ENCODE results near the gene FRYL. TPM values are rescaled to one million over a fixed set of nuclear protein-coding genes. Genes with fewer than 3 reads are reported as not detected.
"Not testable (repeated sequence)": the region's sequence is repeated elsewhere in the genome, so short reads cannot be mapped to it uniquely, and the experiment has no call there.

The FRYL gene
- total and polyA plus RNA-seq, 3 experiments from 2014 or later, result 34.9 to 70.3 (median 69.3) TPM

GRCh38 chr4:48687313-48688051, 92.6 kb downstream of the FRYL start:
- no peak overlapping the region for H3K4me3 ChIP-seq (ENCODE audit: low read length)
- no peaks in the 10 kb centered on the region for H3K36me3 ChIP-seq (ENCODE audit: insufficient read depth, low read length)
- Mint-ChIP-seq H3K4me1 (peaks cover 51 to 72% (median 72%) of the 10 kb centered on the region in 3 donors), H3K36me3 (peaks cover 4 to 10% (median 8%) of the 10 kb centered on the region in 3 donors), H3K9me3 (no peaks in the 10 kb centered on the region), H3K27ac (no peak overlapping the region), H3K4me3 (no peak overlapping the region), H3K27me3 (no peaks in the 10 kb centered on the region)
- ChIA-PET POLR2A (no interaction called here), CTCF (no interaction called here)
- no peaks in the 10 kb centered on the region for H3K9me3 ChIP-seq (ENCODE audit: low read length)
- peaks cover 9% of the 10 kb centered on the region for H3K4me1 ChIP-seq (ENCODE audit: insufficient read depth, low read length)
- H3K27me3 ChIP-seq (ENCODE audit: insufficient read depth, low read length, poor library complexity, severe bottlenecking), result no peaks in the 10 kb centered on the region
- no peak for DNase-seq
- H3K27ac ChIP-seq (ENCODE audit: low read depth, low read length), result no peak overlapping the region

- CTCF ChIA-PET, result no interaction called here
- Histone ChIP-seq H3K4me1 (ENCODE audit: insufficient read depth, low read length) (peaks cover 9% of the 10 kb centered on the region), H3K27ac (ENCODE audit: low read depth, low read length) (no peak overlapping the region), H3K36me3 (ENCODE audit: insufficient read depth, low read length) (no peaks in the 10 kb centered on the region), H3K4me3 (ENCODE audit: low read length) (no peak overlapping the region), H3K27me3 (ENCODE audit: insufficient read depth, low read length, poor library complexity, severe bottlenecking) (no peaks in the 10 kb centered on the region), H3K9me3 (ENCODE audit: low read length) (no peaks in the 10 kb centered on the region)
- Mint-ChIP-seq H3K4me1 (peaks cover 57 to 74% (median 74%) of the 10 kb centered on the region in 3 donors), H3K9me3 (no peaks in the 10 kb centered on the region), H3K36me3 (peaks cover 4 to 13% (median 8%) of the 10 kb centered on the region in 3 donors), H3K4me3 (no peak overlapping the region), H3K27me3 (no peaks in the 10 kb centered on the region), H3K27ac (peak overlapping the region in 3 of 8 donors; percentile 30 to 40 (median 34))
- POLR2A ChIA-PET, result no interaction called here
- DNase-seq, result no peak
Measured at GRCh38 chr4:48686369-48686768, 93.7 kb downstream of the FRYL start.

- H3K36me3 ChIP-seq (ENCODE audit: insufficient read depth, low read length), result no peaks in the 10 kb centered on the region
- no peaks in the 10 kb centered on the region for H3K27me3 ChIP-seq (ENCODE audit: insufficient read depth, low read length, poor library complexity, severe bottlenecking)
- Mint-ChIP-seq H3K27me3 (no peaks in the 10 kb centered on the region), H3K4me1 (peaks cover 55 to 70% (median 66%) of the 10 kb centered on the region in 3 donors), H3K27ac (peak overlapping the region; percentile 5 to 86 (median 37)), H3K4me3 (no peak overlapping the region), H3K36me3 (peaks cover 4 to 13% (median 8%) of the 10 kb centered on the region in 3 donors), H3K9me3 (no peaks in the 10 kb centered on the region)
- POLR2A ChIA-PET, result no interaction called here
- H3K27ac ChIP-seq (ENCODE audit: low read depth, low read length), result peak overlapping the region; percentile 29
- no peak for DNase-seq
- H3K4me1 ChIP-seq (ENCODE audit: insufficient read depth, low read length), result peaks cover 9% of the 10 kb centered on the region
- no peaks in the 10 kb centered on the region for H3K9me3 ChIP-seq (ENCODE audit: low read length)
- CTCF ChIA-PET, result interaction anchor here (0.8 kb wide), 1 partner anchor 14 kb away, joined by 3 read pairs; no protein-coding TSS in a partner anchor
- no peak overlapping the region for H3K4me3 ChIP-seq (ENCODE audit: low read length)
Measured at GRCh38 chr4:48683784-48684666, 96.1 kb downstream of the FRYL start.

- H3K4me3 Mint-ChIP-seq; H3K4me1 ChIP-seq (ENCODE audit: insufficient read depth, low read length); H3K9me3 ChIP-seq (ENCODE audit: low read length); H3K27ac ChIP-seq (ENCODE audit: low read depth, low read length); H3K36me3 ChIP-seq (ENCODE audit: insufficient read depth, low read length); CTCF ChIA-PET; H3K27me3 ChIP-seq (ENCODE audit: insufficient read depth, low read length, poor library complexity, severe bottlenecking); H3K9me3 Mint-ChIP-seq; H3K4me3 ChIP-seq (ENCODE audit: low read length); H3K27me3 Mint-ChIP-seq; POLR2A ChIA-PET; DNase-seq: not testable (repeated sequence)
- H3K36me3 Mint-ChIP-seq, result peaks cover 4 to 14% (median 8%) of the 10 kb centered on the region in 3 donors
- H3K27ac Mint-ChIP-seq, result peak overlapping the region in 3 of 8 donors; percentile 28 to 72 (median 62)
- peaks cover 48 to 64% (median 61%) of the 10 kb centered on the region in 3 donors for H3K4me1 Mint-ChIP-seq
Measured at GRCh38 chr4:48682870-48683269, 97.2 kb downstream of the FRYL start.

GRCh38 chr4:48681856-48682255, 98.2 kb downstream of the FRYL start:
- Mint-ChIP-seq H3K27me3 (no peaks in the 10 kb centered on the region), H3K9me3 (no peaks in the 10 kb centered on the region), H3K27ac (peak overlapping the region in 5 of 8 donors; percentile 2 to 78 (median 68)), H3K4me1 (peaks cover 40 to 57% (median 54%) of the 10 kb centered on the region in 3 donors), H3K36me3 (peaks cover 4 to 14% (median 8%) of the 10 kb centered on the region in 3 donors), H3K4me3 (no peak overlapping the region)
- peak in 1 of 5 donors; percentile 26 for DNase-seq
- H3K36me3 ChIP-seq (ENCODE audit: insufficient read depth, low read length), result no peaks in the 10 kb centered on the region
- ChIA-PET POLR2A (no interaction called here), CTCF (no interaction called here)
- H3K27me3 ChIP-seq (ENCODE audit: insufficient read depth, low read length, poor library complexity, severe bottlenecking), result no peaks in the 10 kb centered on the region
- H3K27ac ChIP-seq (ENCODE audit: low read depth, low read length), result peak overlapping the region; percentile 18
- no peaks in the 10 kb centered on the region for H3K9me3 ChIP-seq (ENCODE audit: low read length)
- H3K4me3 ChIP-seq (ENCODE audit: low read length), result no peak overlapping the region
- peaks cover 9% of the 10 kb centered on the region for H3K4me1 ChIP-seq (ENCODE audit: insufficient read depth, low read length)

GRCh38 chr4:48680848-48681568, 99.1 kb downstream of the FRYL start:
- Mint-ChIP-seq H3K27ac (peak overlapping the region in 1 of 8 donors; percentile 42), H3K4me3 (no peak overlapping the region), H3K4me1 (peaks cover 35 to 52% (median 50%) of the 10 kb centered on the region in 3 donors), H3K27me3 (no peaks in the 10 kb centered on the region), H3K36me3 (peaks cover 4 to 17% (median 9%) of the 10 kb centered on the region in 3 donors), H3K9me3 (no peaks in the 10 kb centered on the region)
- ChIA-PET POLR2A (no interaction called here), CTCF (no interaction called here)
- no peak for DNase-seq
- H3K4me3 ChIP-seq (ENCODE audit: low read length), result no peak overlapping the region
- H3K36me3 ChIP-seq (ENCODE audit: insufficient read depth, low read length), result no peaks in the 10 kb centered on the region
- peaks cover 9% of the 10 kb centered on the region for H3K4me1 ChIP-seq (ENCODE audit: insufficient read depth, low read length)
- H3K9me3 ChIP-seq (ENCODE audit: low read length), result no peaks in the 10 kb centered on the region
- peak overlapping the region; percentile 18 for H3K27ac ChIP-seq (ENCODE audit: low read depth, low read length)
- no peaks in the 10 kb centered on the region for H3K27me3 ChIP-seq (ENCODE audit: insufficient read depth, low read length, poor library complexity, severe bottlenecking)

- H3K36me3 ChIP-seq (ENCODE audit: insufficient read depth, low read length), result no peaks in the 10 kb centered on the region
- ChIA-PET POLR2A (no interaction called here), CTCF (no interaction called here)
- no peaks in the 10 kb centered on the region for H3K4me1 ChIP-seq (ENCODE audit: insufficient read depth, low read length)
- no peaks in the 10 kb centered on the region for H3K27me3 ChIP-seq (ENCODE audit: insufficient read depth, low read length, poor library complexity, severe bottlenecking)
- Mint-ChIP-seq H3K27me3 (no peaks in the 10 kb centered on the region), H3K27ac (peak overlapping the region in 1 of 8 donors; percentile 12), H3K4me1 (peaks cover 25 to 47% (median 33%) of the 10 kb centered on the region in 3 donors), H3K4me3 (no peak overlapping the region), H3K9me3 (peaks cover 0 to 4% (median 0%) of the 10 kb centered on the region in 5 donors), H3K36me3 (peaks cover 6 to 16% (median 9%) of the 10 kb centered on the region in 3 donors)
- no peak overlapping the region for H3K27ac ChIP-seq (ENCODE audit: low read depth, low read length)
- no peak overlapping the region for H3K4me3 ChIP-seq (ENCODE audit: low read length)
- no peak for DNase-seq
- no peaks in the 10 kb centered on the region for H3K9me3 ChIP-seq (ENCODE audit: low read length)
Measured at GRCh38 chr4:48673537-48673936, 106.5 kb downstream of the FRYL start.

Measured in CD8-positive, alpha-beta memory T cell (primary cell).